Urinary bladder (tissue), 4 donors: ENCODE measurements around the gene BOC. TPM values are rescaled to one million over a fixed set of nuclear protein-coding genes. Genes with fewer than 3 reads are reported as not detected.
A peak's percentile ranks its signal among the peaks of the same experiment; 100 is the strongest.

ENCODE experiments used
- DNase-seq: peaks from one replicate; pipeline ENCODE4 v3.0.0-alpha.2; 2015; ENCODE audit errors: extremely low spot score
- H3K27ac ChIP-seq: one replicate; pipeline ENCODE4 v1.5.1; 2013; ENCODE audit warnings: low read depth, mild to moderate bottlenecking, moderate library complexity
- H3K36me3 ChIP-seq: one replicate; pipeline ENCODE4 v1.6.1; 2013; ENCODE audit warnings: mild to moderate bottlenecking, moderate library complexity; ENCODE audit not compliant: insufficient read depth
- H3K4me1 ChIP-seq: one replicate; pipeline ENCODE4 v1.6.1; 2013; ENCODE audit warnings: mild to moderate bottlenecking, moderate library complexity; ENCODE audit not compliant: insufficient read depth
- H3K4me3 ChIP-seq: one replicate; pipeline ENCODE4 v1.5.1; 2013; ENCODE audit warnings: low read depth, low read length
- WGBS: extraction: QIAGEN DNeasy Blood & Tissue Kit; methylation state at CpG from one replicate; pipeline ENCODE4 v1.1.7; 2013; 5-methylcytosine and 5-hydroxymethylcytosine counted together
- polyA plus RNA-seq: library from polyadenylated mRNA; stranded (reverse); fragments of 200-250 nt; gene quantifications from one replicate; pipeline ENCODE4 v1.2.3, GENCODE V29; 2013
- total RNA-seq: library from RNA; depleted of rRNA; stranded (reverse); fragments of >200 nt; gene quantifications from one replicate; pipeline ENCODE4 v1.2.3, GENCODE V29; 2014
- donor health status: healthy with polysubstance abuse.
- donor health status: healthy.

The BOC gene
- total and polyA plus RNA-seq, 2 donors = 53.0 to 73.3 TPM

GRCh38 chr3:113240841-113241240 lies 29.5 kb downstream of the BOC start:
- DNase-seq = no peak
- no peak overlapping the region for H3K27ac ChIP-seq
- 72% methylated on average over 3 of the region's 3 CpGs for WGBS
- H3K4me3 ChIP-seq = no peak overlapping the region
- H3K36me3 ChIP-seq = no peaks in the 10 kb centered on the region
- H3K4me1 ChIP-seq = no peaks in the 10 kb centered on the region

- 43% methylated on average over 7 of the region's 7 CpGs for WGBS
- H3K27ac ChIP-seq = no peak overlapping the region
- no peak for DNase-seq
- no peak overlapping the region for H3K4me3 ChIP-seq
- no peaks in the 10 kb centered on the region for H3K4me1 ChIP-seq
- no peaks in the 10 kb centered on the region for H3K36me3 ChIP-seq
Observed at GRCh38 chr3:113241292-113242095, 30.1 kb downstream of the BOC start.

- no peak overlapping the region for H3K27ac ChIP-seq
- 41% methylated on average over 7 of the region's 7 CpGs for WGBS
Observed at GRCh38 chr3:113242096-113242581, 30.8 kb downstream of the BOC start.

DNA sequence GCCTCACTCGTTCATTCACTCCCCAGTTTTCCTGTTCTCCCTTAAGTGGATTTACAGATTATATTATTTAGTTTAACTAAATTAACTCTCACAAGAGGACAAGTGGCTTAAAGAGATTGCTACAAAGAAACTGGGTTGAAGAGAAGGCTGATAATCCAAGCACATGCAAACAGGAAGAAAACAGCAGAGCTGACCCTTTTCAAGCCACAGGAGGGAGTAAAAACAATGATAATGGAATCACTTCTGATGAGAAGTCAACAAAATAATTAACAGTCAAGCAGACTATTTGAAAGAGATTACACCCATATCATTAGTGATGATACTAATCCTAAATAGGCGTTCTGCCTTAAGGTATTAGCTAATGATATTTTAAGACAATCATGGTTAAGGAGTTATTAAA lies 31.7 kb downstream of the BOC start:
- no peak for DNase-seq
- Histone ChIP-seq H3K4me3 (no peak overlapping the region), H3K36me3 (no peaks in the 10 kb centered on the region), H3K27ac (no peak overlapping the region), H3K4me1 (no peaks in the 10 kb centered on the region)
- 70% methylated on average over 2 of the region's 2 CpGs for WGBS

More at GRCh38 chr3:113242096-113242581, 30.8 kb downstream of the BOC start:
- no peaks in the 10 kb centered on the region for H3K4me1 ChIP-seq
- DNase-seq = no peak
- no peak overlapping the region for H3K4me3 ChIP-seq
- H3K36me3 ChIP-seq = no peaks in the 10 kb centered on the region

GRCh38 chr3:113243846-113244245 lies 32.5 kb downstream of the BOC start:
- Histone ChIP-seq H3K27ac (no peak overlapping the region), H3K4me3 (no peak overlapping the region), H3K4me1 (no peaks in the 10 kb centered on the region), H3K36me3 (no peaks in the 10 kb centered on the region)
- DNase-seq = no peak
- 90% methylated on average over 3 of the region's 3 CpGs for WGBS

- H3K4me1 ChIP-seq = no peaks in the 10 kb centered on the region
- no peak for DNase-seq
- WGBS = 37% methylated on average over 5 of the region's 5 CpGs
- no peaks in the 10 kb centered on the region for H3K36me3 ChIP-seq
- no peak overlapping the region for H3K4me3 ChIP-seq
- peak overlapping the region; percentile 68 for H3K27ac ChIP-seq
Observed at GRCh38 chr3:113245761-113246161, 34.4 kb downstream of the BOC start.

DNA sequence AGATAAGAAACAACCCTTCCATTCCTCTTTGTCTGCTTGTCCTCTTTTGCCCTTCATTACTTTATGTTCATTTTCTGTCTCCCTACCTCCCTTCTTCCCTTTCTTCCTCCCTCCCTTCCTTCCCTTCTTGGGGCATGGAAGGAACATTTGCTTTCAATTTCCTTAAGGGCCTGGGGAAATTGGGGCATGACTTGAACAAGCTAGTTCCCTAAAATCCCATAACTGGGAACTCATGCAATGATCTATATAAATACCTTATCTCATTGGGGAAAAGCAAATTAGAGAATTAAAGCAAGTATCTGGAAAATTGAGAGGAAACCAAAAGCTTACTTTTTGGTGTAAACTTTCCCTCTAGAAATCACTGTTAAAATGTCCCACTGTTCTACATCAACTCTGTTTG lies 35.7 kb downstream of the BOC start:
- Histone ChIP-seq H3K27ac (no peak overlapping the region), H3K36me3 (no peaks in the 10 kb centered on the region), H3K4me1 (no peaks in the 10 kb centered on the region), H3K4me3 (no peak overlapping the region)
- no peak for DNase-seq

- DNase-seq = no peak
- Histone ChIP-seq H3K4me3 (no peak overlapping the region), H3K4me1 (no peaks in the 10 kb centered on the region), H3K36me3 (no peaks in the 10 kb centered on the region), H3K27ac (peak overlapping the region; percentile 33)
- WGBS = 26% methylated on average over 7 of the region's 7 CpGs
Observed at GRCh38 chr3:113247675-113248458, 36.5 kb downstream of the BOC start.

- no peaks in the 10 kb centered on the region for H3K36me3 ChIP-seq
- 33% methylated on average over 3 of the region's 3 CpGs for WGBS
- no peak overlapping the region for H3K4me3 ChIP-seq
- no peak overlapping the region for H3K27ac ChIP-seq
- DNase-seq = no peak
- H3K4me1 ChIP-seq = no peaks in the 10 kb centered on the region
Observed at GRCh38 chr3:113249111-113249510, 37.8 kb downstream of the BOC start.

- DNase-seq = no peak
- no peak overlapping the region for H3K4me3 ChIP-seq
- H3K27ac ChIP-seq = no peak overlapping the region
- no peaks in the 10 kb centered on the region for H3K36me3 ChIP-seq
- whole genome bisulfite sequencing = 95% methylated on average over 8 of the region's 8 CpGs
- no peaks in the 10 kb centered on the region for H3K4me1 ChIP-seq
Observed at GRCh38 chr3:113249601-113250000, 38.2 kb downstream of the BOC start.

DNA sequence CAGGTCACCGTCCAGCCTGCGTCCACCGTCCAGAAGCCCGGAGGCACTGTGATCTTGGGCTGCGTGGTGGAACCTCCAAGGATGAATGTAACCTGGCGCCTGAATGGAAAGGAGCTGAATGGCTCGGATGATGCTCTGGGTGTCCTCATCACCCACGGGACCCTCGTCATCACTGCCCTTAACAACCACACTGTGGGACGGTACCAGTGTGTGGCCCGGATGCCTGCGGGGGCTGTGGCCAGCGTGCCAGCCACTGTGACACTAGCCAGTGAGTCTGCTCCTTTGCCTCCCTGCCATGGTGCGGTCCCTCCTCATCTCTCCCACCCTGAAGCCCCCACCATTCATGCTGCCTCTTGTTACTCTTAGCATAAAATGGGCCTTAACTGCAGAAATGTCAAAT lies 39.2 kb downstream of the BOC start:
- peaks cover 2% of the 10 kb centered on the region for H3K4me1 ChIP-seq
- DNase-seq = no peak
- H3K27ac ChIP-seq = no peak overlapping the region
- 98% methylated on average over 14 of the region's 14 CpGs for WGBS
- H3K4me3 ChIP-seq = no peak overlapping the region
- no peaks in the 10 kb centered on the region for H3K36me3 ChIP-seq

DNA sequence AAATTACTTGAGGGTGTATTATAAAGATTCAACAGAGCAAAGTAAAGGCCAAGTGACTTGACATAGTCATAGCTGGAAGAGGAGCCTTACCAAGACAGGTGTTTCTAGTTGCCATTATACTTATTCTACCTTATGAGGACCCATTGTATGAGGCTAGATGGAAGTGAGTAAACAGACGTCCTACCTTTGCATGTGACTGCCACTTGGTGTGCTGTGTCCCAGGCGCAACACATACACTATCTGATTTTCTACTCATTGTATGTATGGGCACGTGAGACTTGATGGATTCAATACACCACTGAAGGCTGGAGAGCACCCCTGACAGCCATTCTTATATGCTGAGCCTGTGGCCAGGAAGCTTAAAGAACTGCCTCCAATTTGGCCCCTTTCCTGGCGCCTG lies 40.5 kb downstream of the BOC start:
- Histone ChIP-seq H3K4me1 (peaks cover 2% of the 10 kb centered on the region), H3K27ac (no peak overlapping the region), H3K4me3 (no peak overlapping the region), H3K36me3 (no peaks in the 10 kb centered on the region)
- WGBS = 91% methylated on average over 4 of the region's 4 CpGs
- no peak for DNase-seq

- WGBS = 85% methylated on average over 4 of the region's 4 CpGs
- Histone ChIP-seq H3K4me3 (no peak overlapping the region), H3K4me1 (peaks cover 2% of the 10 kb centered on the region), H3K36me3 (no peaks in the 10 kb centered on the region), H3K27ac (no peak overlapping the region)
- no peak for DNase-seq
Observed at GRCh38 chr3:113252553-113252952, 41.2 kb downstream of the BOC start.

DNA sequence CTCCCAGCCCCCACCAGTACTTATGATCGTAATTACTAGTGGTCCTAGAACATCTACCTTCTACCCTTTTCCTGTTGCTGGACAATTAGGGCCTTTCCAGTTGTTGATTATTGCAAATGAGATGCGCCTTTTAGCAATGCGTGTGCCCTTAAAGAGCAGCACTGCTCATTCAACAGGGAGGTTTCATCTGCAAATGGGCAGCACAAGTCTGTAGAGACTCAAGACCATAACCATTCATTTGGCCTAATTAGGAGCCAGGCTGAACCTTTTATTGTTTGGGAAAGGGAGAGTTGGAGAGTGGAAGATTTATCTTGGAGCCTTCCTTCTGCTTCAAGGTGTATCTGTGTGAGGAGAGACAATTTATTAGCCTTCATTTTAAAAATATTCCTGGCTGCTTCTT lies 42.3 kb downstream of the BOC start:
- 85% methylated on average over 3 of the region's 3 CpGs for WGBS
- no peak for DNase-seq
- H3K4me1 ChIP-seq = peaks cover 2% of the 10 kb centered on the region

More for the DNA sequence above, 42.3 kb downstream of the BOC start:
- no peak overlapping the region for H3K27ac ChIP-seq
- no peak overlapping the region for H3K4me3 ChIP-seq
- no peaks in the 10 kb centered on the region for H3K36me3 ChIP-seq
